Activated CD4-positive, alpha-beta T cell treated with anti-CD3 and anti-CD28 coated beads, Interleukin-2, Interleukin-4, amounts not matched to agents 100 ng/mL and 50 ng/mL, durations not matched to agents 16 hours and 8 hours (primary cell): ENCODE data around the gene SMAP1.

Experiments
- DNase-seq: peaks from one replicate; pipeline ENCODE4 v3.0.0-alpha.2; 2020; ENCODE audit warnings: low spot score

SMAP1 gene

DNA sequence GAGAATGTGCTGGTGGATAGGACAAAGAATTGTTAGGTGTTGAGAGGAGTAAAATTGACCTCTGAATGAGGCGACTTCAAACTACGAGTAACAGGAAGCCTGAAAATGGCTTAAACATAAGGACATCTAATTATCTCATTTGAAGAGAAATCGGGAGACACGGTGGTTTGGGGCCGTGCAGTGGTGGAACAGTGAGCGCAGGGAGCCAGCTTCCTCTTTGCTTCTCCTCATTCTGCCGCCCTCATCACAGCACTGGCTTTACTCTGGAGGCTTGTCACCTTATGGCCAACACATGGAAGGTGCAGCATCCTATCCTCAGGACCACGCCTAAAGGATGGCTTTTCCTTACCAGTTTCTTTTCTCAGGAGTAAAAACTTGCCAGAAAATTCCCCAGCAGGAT, 174.9 kb downstream of the SMAP1 start:
- no peak for DNase-seq

DNA sequence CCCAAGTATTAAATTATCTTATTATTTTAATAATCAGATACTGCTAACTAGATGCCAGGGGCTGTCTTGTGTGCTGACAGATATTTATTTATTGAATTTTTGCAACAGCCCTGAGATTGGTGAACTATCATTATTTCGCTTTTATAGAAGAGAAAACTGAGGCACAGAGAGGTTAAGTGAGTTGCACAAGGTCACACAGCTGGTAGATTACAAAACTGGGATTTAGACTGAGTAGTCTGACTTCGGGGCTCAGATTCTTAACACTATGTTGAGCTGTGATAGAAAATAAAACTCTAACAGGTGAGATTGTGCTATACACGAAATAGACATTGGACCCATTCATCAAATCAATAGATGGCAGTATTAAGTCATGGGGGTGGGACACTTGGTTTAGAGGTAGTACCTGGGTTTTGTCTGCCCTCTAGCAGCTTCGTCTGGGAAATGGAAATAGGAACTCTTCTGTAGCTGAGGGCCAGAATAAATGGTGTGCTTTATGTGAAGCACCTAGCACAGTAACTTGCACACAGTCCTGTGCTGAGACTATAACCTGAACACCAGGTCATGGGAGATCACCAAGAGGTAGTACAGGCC, 175.7 kb downstream of the SMAP1 start:
- no peak for DNase-seq

DNA sequence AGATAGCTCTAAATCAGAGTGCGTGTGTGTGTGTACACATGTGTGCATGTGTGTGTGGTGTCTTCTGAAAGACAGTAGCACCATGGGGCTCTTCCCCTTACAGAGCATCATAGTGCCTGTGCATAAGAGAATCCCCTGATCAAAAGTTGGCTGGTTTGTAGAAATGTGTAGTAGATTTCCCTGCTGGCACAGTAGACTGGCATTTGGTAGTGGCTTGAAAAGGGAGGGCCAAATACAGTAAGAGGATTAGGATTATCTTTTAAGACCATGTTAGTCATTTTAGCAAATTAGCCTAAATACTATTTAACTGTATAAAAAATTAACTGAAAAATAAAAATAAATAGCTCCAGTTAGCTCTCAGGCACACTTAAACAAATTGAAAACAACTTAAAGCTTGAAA, 176.6 kb downstream of the SMAP1 start:
- DNase-seq, result no peak

DNA sequence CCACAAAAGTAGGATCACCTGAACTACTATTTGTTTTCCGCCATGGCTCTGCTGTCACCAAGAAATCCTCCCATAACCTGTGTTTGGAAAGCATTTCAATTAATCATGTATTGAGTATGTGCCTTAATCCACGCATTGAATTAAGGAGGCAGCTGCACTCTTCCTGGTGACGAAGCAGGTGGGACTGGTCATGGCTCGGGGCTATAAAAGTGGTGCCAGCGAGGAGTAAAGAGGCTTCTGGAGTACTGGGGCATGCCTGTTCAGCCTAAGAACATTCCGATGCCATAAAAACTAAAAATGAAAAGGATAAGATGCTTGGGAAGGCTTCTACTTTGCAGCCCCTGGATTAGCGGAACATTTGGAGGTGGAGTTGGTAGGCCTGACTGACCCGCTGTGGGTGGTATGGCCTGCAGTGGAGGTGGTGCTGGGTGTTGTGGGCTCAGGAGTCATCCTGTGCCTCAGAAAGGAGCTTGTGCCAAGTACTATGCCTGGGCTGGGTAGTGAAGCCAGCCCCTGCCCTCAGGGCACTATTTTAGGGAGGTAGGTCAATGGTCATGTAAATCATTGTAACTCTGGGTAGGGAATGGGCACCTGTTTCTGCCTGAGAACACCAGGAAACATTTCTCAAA, 178.6 kb downstream of the SMAP1 start:
- DNase-seq, result no peak

DNA sequence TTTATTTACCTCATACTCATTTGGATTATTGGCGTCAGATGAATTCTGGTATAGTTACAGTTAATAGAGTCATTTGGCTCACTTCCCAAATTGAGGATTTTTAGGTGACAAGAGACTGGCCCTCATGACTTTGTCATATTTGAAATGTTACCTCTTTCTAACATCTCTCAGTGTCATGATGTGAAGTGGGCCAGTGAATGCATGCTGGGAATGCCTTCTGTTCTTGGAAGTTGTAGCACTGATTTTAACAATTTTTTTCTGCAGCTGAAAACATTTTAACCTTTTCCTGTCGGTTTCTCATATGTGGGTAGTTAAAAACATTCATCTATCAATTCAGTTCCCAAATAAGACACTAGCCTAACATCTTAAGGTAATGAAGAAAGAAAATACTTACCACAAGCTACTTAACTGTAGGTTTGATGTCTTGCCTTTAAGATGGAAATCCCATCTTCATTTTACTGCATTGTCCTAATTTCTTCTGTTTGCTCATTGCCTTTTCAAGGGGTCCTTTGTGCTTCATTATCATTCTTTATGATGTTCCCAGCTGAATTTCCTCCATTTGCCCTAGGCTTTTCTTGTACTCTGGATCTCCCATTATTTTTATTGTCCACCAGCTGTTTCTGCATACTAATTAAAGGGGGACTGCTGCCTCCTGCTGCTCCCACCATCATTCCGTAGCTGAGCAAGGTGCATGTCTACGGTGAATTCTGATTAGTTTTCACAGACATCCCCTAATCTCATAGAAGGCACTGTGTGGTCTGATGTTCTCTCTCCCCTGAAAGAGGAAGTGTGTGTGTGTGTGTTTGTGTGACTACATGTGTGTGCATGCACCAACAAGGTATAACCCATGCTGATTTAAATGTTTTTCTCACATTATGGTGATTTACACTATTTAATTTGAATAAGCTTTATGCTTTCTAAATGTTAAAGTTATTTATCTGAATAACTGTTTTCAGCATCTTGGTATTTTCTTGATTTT, 179.7 kb downstream of the SMAP1 start:
- DNase-seq, result no peak

DNA sequence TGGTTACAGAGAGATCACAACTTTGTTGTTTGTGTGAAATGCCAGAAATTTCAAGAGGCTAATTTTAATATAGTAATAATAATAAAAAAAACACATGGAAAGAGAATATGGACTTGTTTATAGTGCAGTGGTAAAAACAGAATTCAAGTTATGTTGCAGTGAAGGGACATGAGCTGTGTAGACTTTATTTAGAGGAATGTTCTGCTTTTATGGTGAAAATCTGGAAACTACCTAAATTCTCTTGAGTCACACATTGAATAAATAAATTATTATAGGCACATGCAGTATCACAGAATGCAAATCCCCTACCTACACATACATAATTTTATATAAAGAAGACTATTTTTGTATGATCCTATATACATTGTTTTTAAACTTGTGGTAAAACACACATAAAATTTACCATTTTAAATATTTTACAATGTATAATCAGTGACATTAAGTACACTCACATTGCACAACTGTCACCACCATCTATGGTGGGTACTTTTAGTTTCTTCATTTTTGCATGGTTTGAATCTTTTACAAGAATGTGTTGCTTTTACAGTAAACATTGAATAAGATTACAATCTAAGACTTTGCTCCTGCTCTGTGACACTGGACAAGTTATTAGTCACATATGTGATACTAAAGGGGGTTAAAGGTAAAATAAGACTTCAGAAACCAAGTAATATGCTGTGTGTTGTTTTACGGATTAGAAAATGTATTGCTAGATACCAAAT, 181.8 kb downstream of the SMAP1 start:
- DNase-seq, result no peak

DNA sequence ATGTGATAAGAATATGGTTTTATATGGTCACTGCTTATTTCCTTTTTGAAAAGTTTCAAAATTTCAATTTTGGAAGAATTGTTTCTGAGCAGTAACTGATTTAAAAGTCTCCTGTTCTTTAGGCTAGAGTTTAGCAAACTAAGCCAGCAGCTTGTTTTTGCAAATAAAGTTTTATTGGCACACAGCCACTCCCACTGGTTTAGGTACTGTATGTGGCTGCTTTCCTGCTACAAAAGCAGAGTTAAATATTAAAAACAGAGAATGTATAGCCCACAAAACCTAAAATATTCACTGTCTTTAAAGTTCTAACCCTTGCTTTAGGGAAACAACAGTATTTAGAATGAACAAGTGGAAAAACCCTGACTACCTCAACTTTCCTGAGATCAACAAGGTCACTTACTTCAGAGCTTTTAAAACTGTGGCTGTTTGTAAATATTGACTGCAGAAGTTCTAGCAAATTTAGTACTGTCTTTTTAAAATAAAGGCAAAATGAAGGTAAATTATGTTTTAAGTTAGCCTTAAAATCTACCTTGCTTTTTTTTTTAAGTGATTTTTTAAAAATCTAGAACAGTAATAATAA, 185.1 kb downstream of the SMAP1 start:
- no peak for DNase-seq

DNA sequence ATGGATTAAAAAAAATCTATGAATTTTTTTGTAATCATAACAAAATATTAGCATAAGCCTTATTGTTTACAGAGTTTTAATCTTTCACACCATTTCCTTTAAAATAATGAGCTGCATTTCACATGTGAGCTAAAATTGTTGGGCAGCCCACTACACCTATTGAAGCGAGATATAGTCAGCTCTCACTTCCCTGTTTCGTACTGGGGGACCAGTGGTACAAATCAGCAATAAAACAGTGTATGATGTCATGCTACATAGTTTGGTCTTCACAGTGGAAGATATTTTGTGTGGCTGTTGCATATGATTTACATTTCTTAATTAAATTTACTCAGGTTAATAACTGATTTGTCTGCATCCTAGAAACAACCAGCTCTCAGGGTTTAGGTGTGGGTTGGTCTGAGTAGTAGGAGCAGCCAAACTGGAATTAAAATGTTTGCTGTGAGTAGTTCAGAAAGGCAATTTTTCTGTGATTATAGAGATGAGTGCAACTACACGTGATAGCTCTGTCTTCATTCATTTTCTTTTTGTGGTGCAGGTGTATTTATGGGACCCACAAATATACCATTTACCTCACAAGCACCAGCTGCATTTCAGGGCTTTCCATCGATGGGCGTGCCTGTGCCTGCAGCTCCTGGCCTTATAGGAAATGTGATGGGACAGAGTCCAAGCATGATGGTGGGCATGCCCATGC, 189.8 kb downstream of the SMAP1 start:
- no peak for DNase-seq

DNA sequence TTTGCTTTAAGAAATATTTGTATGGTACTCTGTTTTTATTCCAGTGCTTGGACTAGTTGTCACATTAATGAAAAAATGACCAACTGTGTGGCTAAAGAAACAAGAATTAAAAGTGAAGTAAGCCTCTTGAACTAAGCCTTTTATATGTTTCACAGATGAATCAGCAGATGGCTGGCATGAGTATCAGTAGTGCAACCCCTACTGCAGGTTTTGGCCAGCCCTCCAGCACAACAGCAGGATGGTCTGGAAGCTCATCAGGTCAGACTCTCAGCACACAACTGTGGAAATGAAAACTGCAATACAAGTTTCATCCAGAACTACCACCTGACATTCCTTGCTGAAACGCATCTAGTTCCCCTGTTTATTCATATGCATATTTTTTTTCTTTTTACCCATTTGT, 192.4 kb downstream of the SMAP1 start:
- DNase-seq, result no peak

DNA sequence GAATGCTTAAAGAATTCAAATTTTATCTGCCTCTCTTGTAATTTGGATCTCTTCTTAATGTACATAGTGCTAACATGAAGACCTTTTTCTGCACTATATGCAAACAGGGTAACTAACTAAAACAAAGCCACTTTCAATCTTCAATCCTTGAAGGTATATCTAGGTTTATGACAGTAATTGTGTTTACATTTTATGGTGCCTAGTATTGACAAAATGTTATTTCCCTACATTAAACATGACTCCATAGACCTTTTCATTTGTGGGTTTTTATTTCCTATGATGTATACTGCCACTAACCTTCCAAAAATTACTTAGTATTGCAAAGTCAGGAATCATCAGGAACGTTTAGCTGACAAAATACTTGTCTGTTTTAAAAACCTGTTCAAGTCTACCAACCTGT, 193.2 kb downstream of the SMAP1 start:
- DNase-seq, result no peak

DNA sequence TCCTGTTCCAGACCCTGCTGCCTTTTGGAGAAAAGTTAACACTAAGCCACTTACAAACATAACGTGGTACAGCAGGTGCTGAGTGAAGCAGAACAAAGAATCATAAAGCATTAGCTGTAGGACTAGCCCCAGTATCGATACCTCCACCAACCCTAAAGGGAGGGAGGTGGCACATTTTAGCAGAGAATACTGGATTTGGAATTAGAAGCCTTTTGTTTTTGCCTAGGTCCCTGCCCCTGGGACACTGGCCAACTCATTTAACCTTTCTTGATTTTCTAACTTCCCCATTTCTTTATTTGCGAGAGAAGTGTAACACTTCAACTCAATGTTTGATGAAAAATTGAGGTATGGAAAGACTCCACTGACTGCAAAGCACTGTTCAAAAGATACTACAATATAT, 195.7 kb downstream of the SMAP1 start:
- no peak for DNase-seq

DNA sequence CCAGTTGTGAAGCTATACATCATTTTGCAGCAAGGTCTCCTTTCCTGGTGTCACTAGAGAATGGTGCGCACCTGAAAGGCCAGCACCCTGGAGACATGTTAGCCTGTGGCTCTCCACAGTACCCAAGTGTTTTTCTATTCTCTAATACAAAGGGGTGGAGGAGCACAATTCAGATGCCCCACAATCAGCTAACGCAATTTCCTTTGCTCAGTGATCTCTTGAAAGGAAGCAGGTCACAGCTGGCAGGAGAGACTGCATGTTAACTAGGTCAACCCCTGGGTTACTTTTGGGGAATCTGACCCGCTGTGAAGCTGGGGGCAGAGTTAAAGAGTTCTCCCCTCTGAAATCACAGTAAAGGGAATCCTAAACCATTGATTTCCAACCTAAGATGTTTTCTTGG, 196.7 kb downstream of the SMAP1 start:
- DNase-seq, result no peak

DNA sequence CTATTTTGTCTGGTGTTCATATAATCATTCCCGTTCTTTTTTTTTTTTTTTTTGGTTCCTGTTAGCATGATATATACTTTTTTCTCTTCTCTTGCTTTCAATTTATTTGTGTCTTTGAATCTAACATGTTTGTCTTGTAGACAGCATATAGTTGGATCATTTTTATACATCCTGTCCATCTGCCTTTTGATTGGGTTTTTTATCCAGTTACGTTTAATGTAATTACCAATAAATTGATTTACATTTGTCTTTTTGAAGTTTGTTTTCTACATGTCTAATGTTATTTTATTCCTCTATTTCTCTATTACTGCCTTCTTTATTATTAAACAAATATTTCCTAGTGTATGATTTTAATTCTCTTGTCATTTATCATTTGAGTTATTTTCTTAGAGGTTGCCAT, 204.8 kb downstream of the SMAP1 start:
- no peak for DNase-seq

DNA sequence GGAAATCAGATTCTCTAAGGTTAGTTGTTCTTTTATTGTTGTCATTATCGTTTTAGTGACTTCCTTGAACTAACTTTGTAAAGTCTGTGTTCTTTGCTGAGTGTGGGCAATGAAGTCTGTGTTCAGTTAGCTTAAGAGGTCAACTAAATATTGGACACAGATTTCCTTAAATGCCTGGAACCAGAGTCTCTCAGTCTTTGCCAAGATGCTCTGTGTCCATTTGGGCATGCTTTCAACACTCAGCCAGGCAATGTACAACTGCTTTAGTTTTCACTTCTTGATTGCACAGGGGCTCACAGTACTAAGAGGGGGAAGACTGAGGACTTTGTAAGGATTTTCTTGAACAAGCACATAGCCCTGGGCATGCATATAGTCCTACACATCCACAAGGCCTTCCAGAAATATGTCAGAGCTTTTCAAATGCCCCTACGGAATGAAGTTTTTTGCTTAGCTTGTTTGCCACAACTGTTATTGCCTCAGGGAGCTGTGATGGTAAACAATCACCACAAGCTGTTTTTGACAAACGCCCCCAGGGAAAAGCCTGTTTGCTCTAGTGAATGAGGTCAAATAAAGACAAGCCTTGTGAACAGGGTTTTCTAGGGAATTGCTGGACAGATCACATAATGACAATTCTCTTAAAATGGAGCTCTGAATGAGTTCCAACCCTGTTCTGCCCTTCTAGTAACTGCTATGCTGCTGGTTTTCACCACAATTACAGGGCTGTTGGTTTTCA, 206.7 kb downstream of the SMAP1 start:
- no peak for DNase-seq

DNA sequence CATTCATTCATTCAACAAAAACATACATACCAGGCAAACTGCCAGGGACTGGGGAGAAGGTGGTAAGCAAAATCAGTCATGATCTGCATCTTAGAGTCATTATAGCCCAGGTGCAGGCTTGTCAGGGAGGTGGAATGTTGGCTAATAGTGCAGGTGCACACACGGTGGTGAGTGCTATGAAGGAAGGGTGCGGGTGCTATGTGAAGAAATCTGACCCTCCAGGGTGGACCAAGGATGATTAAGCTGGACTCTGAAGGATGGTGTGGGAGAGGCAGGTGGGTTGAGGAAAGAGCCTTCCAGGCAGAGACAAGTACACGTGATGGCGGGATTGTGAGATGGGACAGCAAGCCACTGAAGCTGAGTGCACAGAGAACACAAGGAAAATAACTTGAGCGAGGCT, 211.8 kb downstream of the SMAP1 start:
- DNase-seq, result no peak

DNA sequence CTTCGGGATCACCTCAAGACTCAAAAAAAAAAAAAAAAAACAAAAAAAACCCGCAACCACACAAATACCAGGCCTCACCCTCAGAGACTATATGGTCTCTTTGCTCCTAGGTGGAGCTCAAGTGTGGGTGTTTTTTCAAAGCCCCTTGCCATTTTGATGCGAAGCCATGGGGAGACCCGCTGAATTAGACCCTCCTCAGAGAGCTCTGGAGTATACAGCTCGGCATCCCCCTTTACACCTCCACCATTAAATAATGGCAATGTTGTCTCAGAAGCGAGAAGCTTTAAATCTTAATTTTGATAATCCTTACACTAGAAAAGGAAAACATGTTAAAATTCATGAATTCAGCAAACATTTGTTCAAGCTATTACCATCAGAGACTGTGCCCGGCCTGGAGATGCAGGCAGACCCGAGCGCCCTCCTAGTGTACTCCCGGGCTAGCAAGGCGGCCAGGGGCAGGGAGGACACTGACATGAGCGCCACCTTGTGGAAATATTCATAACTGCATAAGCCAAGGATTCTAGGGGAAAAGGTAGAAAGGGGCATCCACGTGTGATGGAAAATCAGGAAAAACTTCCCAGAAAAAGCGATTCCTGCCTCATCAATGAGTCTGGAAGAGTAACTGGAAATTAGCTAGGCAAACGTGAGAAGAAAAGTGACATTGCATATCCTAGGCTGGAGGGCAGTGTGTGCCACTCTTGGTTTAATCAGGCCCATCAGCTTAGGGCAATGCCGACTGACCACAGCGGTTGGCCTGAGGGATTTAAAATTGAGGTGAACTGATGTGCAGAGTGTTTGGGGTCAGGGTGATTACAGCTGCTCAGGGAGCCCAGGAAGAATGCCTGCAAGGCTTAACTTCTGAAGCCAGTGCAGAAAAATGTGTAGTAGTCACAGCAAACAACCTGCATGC, 216.6 kb downstream of the SMAP1 start:
- peak; percentile 73 for DNase-seq

DNA sequence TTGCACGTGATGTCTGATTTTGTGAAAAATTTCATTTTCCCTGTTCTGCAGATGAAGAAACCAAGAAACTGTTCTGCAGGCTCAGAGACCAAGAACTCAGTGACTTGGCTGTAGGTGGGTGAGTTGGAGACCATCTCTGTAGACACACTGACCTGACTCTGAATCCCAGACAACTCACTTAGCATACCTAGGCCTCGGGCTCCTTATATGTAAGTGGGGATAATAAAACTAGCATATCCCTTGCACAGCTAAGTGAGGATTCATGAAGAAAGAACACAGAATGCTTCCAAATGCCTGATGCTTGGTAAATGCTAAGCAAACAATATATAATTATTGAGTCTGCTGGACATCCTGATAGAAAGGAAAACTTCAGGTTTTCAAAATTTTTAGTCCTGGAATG, 218.4 kb downstream of the SMAP1 start:
- DNase-seq, result no peak

DNA sequence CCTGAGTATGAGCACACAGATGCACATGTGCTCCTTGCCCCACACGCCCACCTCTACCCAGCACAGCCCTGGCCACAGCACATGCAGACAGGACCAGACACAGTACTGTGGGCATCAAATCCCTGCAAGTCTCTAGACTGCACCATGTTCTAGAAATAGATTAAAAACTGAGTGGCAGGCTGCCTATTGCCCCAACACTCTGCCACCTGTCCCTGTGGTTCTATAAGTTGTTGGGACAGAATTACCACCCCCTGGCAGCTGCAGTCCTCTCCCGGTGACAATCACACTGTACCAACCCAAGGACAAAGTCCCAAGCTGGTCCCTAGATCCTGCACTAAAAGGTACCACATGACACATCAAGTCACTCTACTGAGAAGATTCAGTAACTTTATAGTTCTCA, 219.0 kb downstream of the SMAP1 start:
- no peak for DNase-seq

DNA sequence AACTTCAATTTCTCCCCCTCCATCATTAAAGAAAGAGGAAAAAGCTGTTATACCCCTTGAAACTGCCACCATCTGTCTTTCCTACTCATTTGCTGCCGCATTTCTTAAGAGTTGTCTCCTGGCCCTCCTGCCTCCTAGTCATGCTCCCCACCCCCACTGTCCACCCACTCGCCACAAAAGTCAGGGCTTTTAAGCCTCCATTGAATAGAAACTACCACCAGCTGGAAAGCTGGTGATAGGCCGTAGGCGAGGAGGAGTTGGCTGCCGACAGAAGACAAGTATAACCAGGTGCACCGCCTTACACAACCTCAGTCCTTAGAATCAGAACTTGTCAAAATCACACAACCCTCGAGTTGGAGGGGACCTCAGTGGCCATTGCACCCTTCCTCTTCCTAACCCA, 221.6 kb downstream of the SMAP1 start:
- no peak for DNase-seq

DNA sequence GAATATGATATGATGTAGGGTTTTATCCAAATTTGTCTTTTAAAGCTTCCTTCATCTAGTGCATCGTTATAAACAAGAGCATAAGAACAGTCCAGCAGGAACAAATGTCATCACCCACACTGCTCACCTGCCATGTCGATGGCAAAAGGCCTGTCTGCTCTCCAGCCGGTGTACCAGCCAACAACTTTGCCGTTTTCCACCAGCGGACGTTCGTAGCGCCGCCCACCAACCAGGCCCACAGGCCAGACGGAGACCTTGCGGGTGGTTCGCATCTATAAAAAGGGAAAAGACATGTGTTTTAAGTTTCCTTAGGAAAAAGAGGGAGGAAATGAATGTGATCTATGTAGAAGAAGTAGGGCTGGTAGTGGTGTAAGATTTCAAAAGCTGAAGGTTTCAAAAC, 226.3 kb downstream of the SMAP1 start:
- no peak for DNase-seq
